Breast epithelium (tissue), 4 donors: ENCODE results near the gene ITPKB. TPM values are rescaled to one million over a fixed set of nuclear protein-coding genes. Genes with fewer than 3 reads are reported as not detected.

Source experiments
- DNase-seq, 2 donors: peaks; one replicate each; pipeline ENCODE4 v3.0.0-alpha.2; 2019; ENCODE audit warnings: low spot score in 2 of 2
- H3K27ac ChIP-seq, 2 donors: fragments of 200-600 bp; sonication (generic) in 1 of 2; one replicate each; pipeline ENCODE4 v1.5.1; 2016 to 2019; ENCODE audit warnings: mild to moderate bottlenecking in 1 of 2
- H3K27me3 ChIP-seq, 2 donors: fragments of 200-600 bp; sonication (generic) in 1 of 2; one replicate each; pipeline versions ENCODE4 v1.5.1 to v1.6.0; 2017 to 2019; ENCODE audit warnings: control low read depth in 1 of 2, mild to moderate bottlenecking in 1 of 2
- H3K36me3 ChIP-seq: fragments of 200-600 bp; one replicate; pipeline ENCODE4 v1.5.1; 2019
- H3K4me1 ChIP-seq, 2 donors: fragments of 200-600 bp; sonication (generic); one replicate each; pipeline ENCODE4 v1.5.1; 2016 to 2019; ENCODE audit warnings: control low read depth in 1 of 2
- H3K4me3 ChIP-seq, 3 donors: fragments of 200-600 bp; sonication (generic); 1 replicate in 2 of 3; 2 replicates in 1 of 3; pipeline ENCODE4 v1.5.1; 2016 to 2019; ENCODE audit warnings: mild to moderate bottlenecking in 3 of 3, moderate library complexity in 2 of 3
- H3K9me3 ChIP-seq, 2 donors: fragments of 200-600 bp; sonication (generic) in 1 of 2; one replicate each; pipeline ENCODE4 v1.5.1; 2016 to 2019; ENCODE audit warnings: control low read depth in 1 of 2
- CTCF ChIP-seq, 3 donors: fragments of 450-650 bp; IDR thresholded peaks; one replicate each; pipeline ENCODE4 v1.5.1; 2016 to 2017; ENCODE audit warnings: antibody characterized with exemption in 3 of 3, mild to moderate bottlenecking in 3 of 3, moderate library complexity in 3 of 3
- POLR2A ChIP-seq: fragments of 450-650 bp; IDR thresholded peaks from one replicate; pipeline ENCODE4 v1.6.1; 2016; ENCODE audit warnings: antibody characterized with exemption, mild to moderate bottlenecking, moderate library complexity
- POLR2AphosphoS5 ChIP-seq, 3 donors: sonication (generic); formaldehyde crosslinking; IDR thresholded peaks; one replicate each; pipeline ENCODE4 v1.6.1; 2017; ENCODE audit warnings: antibody characterized with exemption in 3 of 3
- intact Hi-C: fragments of 100-400 bp; cut with DNase I; formaldehyde crosslinking; loops from one replicate; pipeline ENCODE4 v1.15.1; 2023; ENCODE audit warnings: low total_unique reads
- total RNA-seq, 3 donors: library from RNA; depleted of rRNA; stranded (reverse); fragments of >200 nt; gene quantifications; one replicate each; pipeline ENCODE4 v1.1.0, GENCODE V29; 2016

Gene ITPKB
- total RNA-seq, 3 donors from 2014 or later: 24.0 to 37.6 (median 25.6) TPM

DNA sequence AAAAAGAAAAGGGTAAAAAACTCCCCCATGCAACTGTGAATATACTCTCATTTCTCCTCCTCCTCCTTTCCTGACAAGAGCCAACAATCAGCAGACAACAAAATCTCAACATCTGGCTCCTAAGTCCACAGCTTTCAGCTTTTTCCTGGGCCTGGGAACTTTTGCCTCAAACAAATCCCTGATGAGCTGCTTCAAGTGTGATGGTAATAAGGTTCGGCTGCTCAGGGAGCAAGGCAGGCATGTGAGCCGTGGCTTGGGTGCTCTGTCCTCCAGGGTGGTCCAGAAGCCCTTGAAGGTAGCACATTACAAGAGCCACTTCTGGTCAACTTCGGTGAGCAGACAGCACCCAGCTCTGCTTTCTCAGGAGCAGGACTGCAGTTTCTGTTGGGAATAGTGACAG, 46.3 kb downstream of the ITPKB start:
- no peak for DNase-seq
- TF ChIP-seq POLR2AphosphoS5 (IDR thresholded peaks at IDR 0.05) (no peak), POLR2A (no peak), CTCF (IDR thresholded peaks at IDR 0.05) (no peak)
- no peaks in the 10 kb centered on the region for H3K27me3 ChIP-seq
- H3K9me3 ChIP-seq: no peaks in the 10 kb centered on the region
- no peak overlapping the region for H3K4me3 ChIP-seq
- H3K27ac ChIP-seq: peak overlapping the region; percentile 65 to 80
- H3K4me1 ChIP-seq: peaks cover 3 to 8% of the 10 kb centered on the region in 2 donors
- no peaks in the 10 kb centered on the region for H3K36me3 ChIP-seq
- intact Hi-C loops: no loop called here

DNA sequence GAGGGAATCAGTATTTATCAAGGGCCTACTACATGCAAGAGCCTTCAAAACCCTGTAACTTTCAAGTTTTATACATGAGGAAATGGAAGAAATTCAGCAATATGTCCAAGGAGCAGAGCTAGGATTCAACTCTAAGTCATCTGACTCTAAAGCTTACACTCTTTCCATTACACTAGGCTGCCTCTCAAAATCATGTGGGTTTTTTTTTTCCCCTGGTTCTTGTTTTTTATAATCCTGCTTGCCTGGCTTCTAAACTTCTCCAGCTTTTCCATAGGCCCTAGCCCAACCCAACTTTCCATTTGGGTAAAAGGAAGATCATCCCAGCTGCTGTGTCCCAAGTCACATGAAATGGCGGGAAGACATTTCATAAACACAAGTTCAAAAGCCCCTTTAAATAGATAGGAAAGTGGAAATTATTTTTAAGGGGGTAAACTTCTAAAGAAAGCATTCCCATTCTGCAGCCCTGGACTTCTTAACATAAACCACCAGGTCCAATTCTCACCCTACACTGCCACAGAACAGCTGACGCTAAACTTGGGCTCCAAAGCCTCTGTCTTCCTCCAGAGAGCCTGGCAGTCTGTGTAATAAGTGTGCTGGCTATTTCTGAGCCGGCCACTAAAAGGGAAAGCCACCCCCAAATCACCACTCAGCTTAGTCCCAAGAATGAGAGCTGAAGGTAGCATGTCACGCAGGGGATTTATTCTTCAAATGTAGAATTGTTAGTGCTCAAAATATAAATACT, 46.9 kb downstream of the ITPKB start:
- Histone ChIP-seq H3K9me3 (no peaks in the 10 kb centered on the region), H3K27ac (peak overlapping the region; percentile 65 to 80), H3K4me3 (no peak overlapping the region), H3K36me3 (no peaks in the 10 kb centered on the region), H3K27me3 (no peaks in the 10 kb centered on the region), H3K4me1 (peaks cover 0 to 8% of the 10 kb centered on the region in 2 donors)
- DNase-seq: no peak
- TF ChIP-seq POLR2A (no peak), POLR2AphosphoS5 (IDR thresholded peaks at IDR 0.05) (no peak), CTCF (IDR thresholded peaks at IDR 0.05) (no peak)
- intact Hi-C loops: no loop called here

DNA sequence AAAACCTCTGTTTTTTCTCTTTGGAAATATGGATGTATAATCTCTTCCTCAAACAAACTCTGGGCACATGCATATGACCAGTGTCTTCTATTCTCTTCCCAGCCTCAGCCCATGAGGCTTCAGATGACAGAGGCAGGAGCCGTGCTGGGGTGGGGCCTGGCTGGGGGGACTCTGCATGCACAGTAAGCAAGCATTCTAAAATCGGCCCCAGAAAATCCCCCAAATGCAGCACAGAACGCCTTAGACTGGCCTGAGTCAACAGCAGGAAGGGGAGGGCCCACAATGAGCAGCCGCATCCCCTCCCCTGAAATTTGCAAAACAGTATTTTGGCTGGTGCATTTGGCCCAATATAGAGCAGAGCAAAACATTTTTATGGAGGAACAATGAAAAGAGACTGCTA, 47.8 kb downstream of the ITPKB start:
- Histone ChIP-seq H3K27me3 (no peaks in the 10 kb centered on the region), H3K4me3 (no peak overlapping the region), H3K9me3 (no peaks in the 10 kb centered on the region), H3K27ac (peak overlapping the region; percentile 65 to 75), H3K4me1 (peaks cover 0 to 8% of the 10 kb centered on the region in 2 donors), H3K36me3 (no peaks in the 10 kb centered on the region)
- no peak for TF ChIP-seq POLR2A
- no peak for TF ChIP-seq CTCF (IDR thresholded peaks at IDR 0.05)
- no peak for TF ChIP-seq POLR2AphosphoS5 (IDR thresholded peaks at IDR 0.05)
- DNase-seq: no peak
- intact Hi-C loops: no loop called here

DNA sequence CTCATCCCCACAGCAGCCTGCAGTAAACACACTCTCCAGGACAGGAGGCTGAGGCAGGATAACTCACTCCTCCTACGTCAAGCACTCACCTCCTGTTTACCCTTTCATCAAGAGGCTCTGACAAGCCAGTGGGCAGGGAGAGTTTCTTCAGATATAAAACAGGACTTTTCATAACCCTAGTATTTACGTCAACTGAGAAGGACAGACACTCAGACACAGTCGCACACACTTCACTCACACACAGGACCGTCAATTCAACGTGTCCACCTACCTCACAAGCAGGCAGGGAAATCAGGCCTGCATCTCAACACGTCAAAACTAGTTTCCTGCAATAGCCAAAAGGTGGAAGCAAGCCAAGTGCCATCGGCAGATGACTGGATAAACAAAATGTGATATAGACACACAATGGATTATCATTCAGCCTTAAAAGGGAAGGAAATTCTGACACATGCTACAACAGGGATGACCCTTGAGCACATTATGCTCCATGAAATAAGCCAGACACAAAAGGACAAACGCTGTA, 48.6 kb downstream of the ITPKB start:
- peak overlapping the region; percentile 65 to 71 for H3K27ac ChIP-seq
- no peaks in the 10 kb centered on the region for H3K27me3 ChIP-seq
- DNase-seq: no peak
- H3K9me3 ChIP-seq: no peaks in the 10 kb centered on the region
- H3K4me1 ChIP-seq: peaks cover 0 to 8% of the 10 kb centered on the region in 2 donors
- H3K36me3 ChIP-seq: no peaks in the 10 kb centered on the region
- TF ChIP-seq POLR2AphosphoS5 (IDR thresholded peaks at IDR 0.05) (peak in 1 of 3 donors; percentile 11), CTCF (IDR thresholded peaks at IDR 0.05) (no peak)
- no peak overlapping the region for H3K4me3 ChIP-seq
- intact Hi-C loops: no loop called here

DNA sequence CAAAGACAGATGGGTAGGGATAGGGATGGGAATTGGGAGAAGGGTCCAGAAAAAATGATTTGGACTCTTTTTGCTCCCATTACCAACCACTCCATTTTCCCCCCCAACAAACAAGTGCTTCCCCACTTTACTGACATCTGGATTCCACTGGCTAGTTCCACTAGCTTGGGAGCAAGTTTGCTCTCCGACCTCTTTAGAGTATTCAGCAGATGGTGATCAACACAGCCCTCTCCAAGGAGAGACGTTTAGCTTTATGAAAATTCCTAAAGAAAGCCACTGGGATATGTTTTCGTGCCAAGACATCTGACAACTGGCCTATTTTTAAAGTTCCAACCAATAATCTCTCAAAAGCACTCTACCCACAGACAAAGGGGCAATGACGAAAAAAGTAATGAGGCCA, 50.3 kb downstream of the ITPKB start:
- H3K4me3 ChIP-seq: no peak overlapping the region
- no peaks in the 10 kb centered on the region for H3K36me3 ChIP-seq
- TF ChIP-seq POLR2A (no peak), CTCF (IDR thresholded peaks at IDR 0.05) (no peak), POLR2AphosphoS5 (IDR thresholded peaks at IDR 0.05) (no peak)
- H3K4me1 ChIP-seq: peaks cover 0 to 8% of the 10 kb centered on the region in 2 donors
- intact Hi-C loops: no loop called here
- no peaks in the 10 kb centered on the region for H3K9me3 ChIP-seq
- H3K27me3 ChIP-seq: no peaks in the 10 kb centered on the region
- H3K27ac ChIP-seq: peak overlapping the region in 1 of 2 donors; percentile 71
- no peak for DNase-seq
